ENCODE results near the gene TBL1XR1. TPM values are rescaled to one million over a fixed set of nuclear protein-coding genes. Genes with fewer than 3 reads are reported as not detected.

TBL1XR1 gene
- total and polyA plus RNA-seq, 2 of the 4 experiments (the other 2 are of a cell fraction): 25.2 to 170 TPM

DNA sequence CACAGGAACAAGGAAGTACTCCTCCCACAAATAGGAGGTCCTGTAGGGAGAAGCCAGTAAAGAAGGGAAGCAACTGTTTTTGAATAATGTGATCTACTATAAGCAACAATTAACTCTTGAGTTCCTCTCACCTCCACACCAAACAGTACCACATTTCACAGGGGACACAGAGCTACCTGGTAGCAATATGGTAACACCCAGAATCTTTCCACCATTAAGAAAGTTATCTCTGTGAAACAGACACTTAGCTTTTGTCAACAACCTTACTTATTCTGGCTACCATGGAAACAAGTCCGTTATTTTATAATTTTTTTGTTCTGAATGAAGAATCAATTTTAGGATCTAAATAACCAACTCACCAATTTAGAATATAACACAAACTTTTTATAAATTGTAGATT lies 49.5 kb downstream of the TBL1XR1 start:
- TF ChIP-seq CTCF (conservative IDR thresholded peaks at IDR 0.05; ENCODE audit: low read depth, low read length) (no peak), ELK1 (IDR thresholded peaks at IDR 0.05; ENCODE audit: borderline replicate concordance, low read depth, low read length) (no peak), RFX5 (IDR thresholded peaks at IDR 0.05; ENCODE audit: low read depth, low read length) (no peak), MAFK (IDR thresholded peaks at IDR 0.05; ENCODE audit: low read depth, low read length) (no peak), NFE2L2 (IDR thresholded peaks at IDR 0.05; ENCODE audit: low read depth, low read length) (no peak), SMC3 (IDR thresholded peaks at IDR 0.05; ENCODE audit: low read depth, low read length) (no peak), USF2 (IDR thresholded peaks at IDR 0.05; ENCODE audit: low read depth, low read length) (no peak), RAD21 (IDR thresholded peaks at IDR 0.05; ENCODE audit: low read length) (no peak), CHD1 (IDR thresholded peaks at IDR 0.05; ENCODE audit: low read depth, low read length) (no peak), RCOR1 (IDR thresholded peaks at IDR 0.05; ENCODE audit: insufficient replicate concordance, low read length) (no peak), MXI1 (IDR thresholded peaks at IDR 0.05; ENCODE audit: borderline replicate concordance, low read depth, low read length) (no peak)
- Histone ChIP-seq H2AFZ (replicated peaks; ENCODE audit: low read length, poor library complexity) (no peak overlapping the region), H3K27me3 (ENCODE audit: control insufficient read depth, insufficient read depth, low read length) (no peaks in the 10 kb centered on the region), H3K9ac (ENCODE audit: low read depth, low read length) (no peak overlapping the region), H2BK15ac (ENCODE audit: low read depth, low read length) (no peak overlapping the region), H3K56ac (ENCODE audit: extremely low read depth, insufficient read depth, low read length) (no peak overlapping the region), H3K23ac (ENCODE audit: low read depth, low read length) (no peak overlapping the region), H2BK120ac (ENCODE audit: low read depth, low read length) (no peak overlapping the region), H2AK5ac (ENCODE audit: low read depth, low read length) (no peak overlapping the region), H3K36me3 (ENCODE audit: control insufficient read depth, insufficient read depth, low read length) (no peaks in the 10 kb centered on the region), H4K5ac (ENCODE audit: low read depth, low read length) (no peak overlapping the region), H2BK5ac (ENCODE audit: low read depth, low read length, poor library complexity, severe bottlenecking) (no peak overlapping the region), H4K20me1 (ENCODE audit: insufficient read depth, low read length) (peaks cover 84% of the 10 kb centered on the region), H3K18ac (ENCODE audit: low read depth, low read length) (no peak overlapping the region), H2AK9ac (replicated peaks; ENCODE audit: low read depth, low read length, poor library complexity) (no peak overlapping the region), H3K4me1 (ENCODE audit: control insufficient read depth, insufficient read depth, low read length) (peaks cover 14% of the 10 kb centered on the region), H3K4me3 (ENCODE audit: insufficient read depth, low read depth, low read length) (no peak overlapping the region), H3K27ac (ENCODE audit: insufficient read depth, low read length) (no peak overlapping the region), H3K9me1 (ENCODE audit: insufficient read depth, low read length) (peaks cover 19% of the 10 kb centered on the region), H2BK20ac (ENCODE audit: low read depth, low read length) (no peak overlapping the region), H3K4me2 (ENCODE audit: low read depth, low read length) (no peak overlapping the region), H4K91ac (ENCODE audit: insufficient read depth, low read depth, low read length) (no peak overlapping the region), H3K4ac (ENCODE audit: low read depth, low read length) (no peak overlapping the region), H3K79me1 (ENCODE audit: low read depth in 1 of 2, low read length in 2 of 2) (peaks cover 32 to 78% of the 10 kb centered on the region in 2 experiments; a peak in 3 of 4 replicates), H3K9me3 (ENCODE audit: control insufficient read depth, insufficient read depth, low read length) (no peaks in the 10 kb centered on the region), H4K8ac (ENCODE audit: low read depth in 2 of 2, low read length in 2 of 2) (no peak overlapping the region), H3K14ac (replicated peaks; ENCODE audit: low read depth, low read length) (no peak overlapping the region)
- dilution Hi-C loops (cut with HindIII; ENCODE audit: low sequenced_read_pairs, unreplicated experiment) (no loop called here), intact Hi-C loops (cut with micrococcal nuclease) (loop anchor here (2.0 kb wide), 1 partner anchor 47 kb away; no protein-coding TSS in a partner anchor), in situ Hi-C loops (cut with MboI; ENCODE audit: low sequenced_read_pairs) (no loop called here)
- ChIA-PET POLR2A (ENCODE audit: unreplicated experiment) (no interaction called here), CTCF (no interaction called here)
- no CpG with 5 or more reads among the region's 1 CpG for WGBS, 2 experiments (ENCODE audit: extremely low coverage in 2 of 2, insufficient read length in 1 of 2)
- no TSS peak for BruUV-seq (replicated peaks)
- DNase-seq (no peak), ATAC-seq (ENCODE audit: low read depth) (no peak)

All from IMR-90 (cell line).